H9 (cell line): ENCODE measurements around the gene AGK. TPM values are rescaled to one million over a fixed set of nuclear protein-coding genes. Genes with fewer than 3 reads are reported as not detected.

Experiments
- DNase-seq: peaks from one replicate; pipeline ENCODE4 v3.0.0-alpha.2; 2017
- H2AFZ ChIP-seq: one replicate; pipeline ENCODE4 v1.6.1; 2013; ENCODE audit warnings: mild to moderate bottlenecking, low read length, control low read depth, moderate library complexity
- H2AK5ac ChIP-seq: 2 replicates; pipeline ENCODE4 v1.6.1; 2013; ENCODE audit warnings: low read length, control low read depth, mixed read lengths; ENCODE audit not compliant: insufficient read length
- H2BK120ac ChIP-seq: one replicate; pipeline ENCODE4 v1.6.1; 2013; ENCODE audit warnings: low read depth, mild to moderate bottlenecking, low read length, control low read depth, inconsistent platforms; ENCODE audit not compliant: poor library complexity, severe bottlenecking
- H2BK12ac ChIP-seq: 2 replicates; pipeline ENCODE4 v1.6.1; 2013; ENCODE audit warnings: low read length, control low read depth, mixed read lengths, low read depth; ENCODE audit not compliant: insufficient read length
- H2BK15ac ChIP-seq: 2 replicates; pipeline ENCODE4 v1.6.1; 2013; ENCODE audit warnings: low read depth, low read length, control low read depth
- H2BK20ac ChIP-seq: one replicate; pipeline ENCODE4 v1.6.1; 2013; ENCODE audit warnings: low read depth, mild to moderate bottlenecking, low read length, control low read depth, inconsistent platforms; ENCODE audit not compliant: poor library complexity, severe bottlenecking
- H2BK5ac ChIP-seq: 2 replicates; pipeline ENCODE4 v1.6.1; 2013; ENCODE audit warnings: low read length, control low read depth, mixed read lengths; ENCODE audit not compliant: insufficient read length
- H3K14ac ChIP-seq: 2 replicates; pipeline ENCODE4 v1.6.1; 2013; ENCODE audit warnings: low read length, control low read depth; ENCODE audit not compliant: insufficient read depth
- H3K18ac ChIP-seq: 2 replicates; pipeline ENCODE4 v1.6.1; 2013; ENCODE audit warnings: low read depth, mild to moderate bottlenecking, mixed read lengths, low read length, control low read depth; ENCODE audit not compliant: insufficient read length
- H3K23ac ChIP-seq: 2 replicates; pipeline ENCODE4 v1.6.1; 2013; ENCODE audit warnings: low read length, control low read depth, mixed read lengths, low read depth; ENCODE audit not compliant: insufficient read length
- H3K23me2 ChIP-seq: 2 replicates; pipeline ENCODE4 v1.6.1; 2013; ENCODE audit warnings: low read depth, mild to moderate bottlenecking, mixed read lengths, low read length, control low read depth; ENCODE audit not compliant: insufficient read length, poor library complexity, severe bottlenecking
- H3K27ac ChIP-seq: 2 replicates; pipeline ENCODE4 v1.5.1; 2013; ENCODE audit warnings: low read length, control low read depth, mixed read lengths, low read depth; ENCODE audit not compliant: insufficient read length
- H3K27me3 ChIP-seq: 2 replicates; pipeline ENCODE4 v1.6.1; 2013; ENCODE audit warnings: low read length, control low read depth, inconsistent platforms; ENCODE audit not compliant: insufficient read depth
- H3K4ac ChIP-seq: 2 replicates; pipeline ENCODE4 v1.6.1; 2013; ENCODE audit warnings: low read depth, mild to moderate bottlenecking, control low read depth, inconsistent platforms, low read length, moderate library complexity
- H3K4me1 ChIP-seq: 2 replicates; pipeline ENCODE4 v1.6.1; 2013; ENCODE audit warnings: low read length, control low read depth, inconsistent platforms; ENCODE audit not compliant: insufficient read depth
- H3K4me2 ChIP-seq: 2 replicates; pipeline ENCODE4 v1.6.1; 2013; ENCODE audit warnings: low read length, control low read depth, mixed read lengths; ENCODE audit not compliant: insufficient read length, insufficient read depth
- H3K56ac ChIP-seq: 2 replicates; pipeline ENCODE4 v1.6.1; 2013; ENCODE audit warnings: low read depth, mild to moderate bottlenecking, mixed read lengths, low read length, control low read depth; ENCODE audit not compliant: insufficient read length
- H3K79me1 ChIP-seq: 2 replicates; pipeline ENCODE4 v1.6.1; 2013; ENCODE audit warnings: low read depth, mild to moderate bottlenecking, moderate library complexity, low read length, control low read depth, inconsistent platforms; ENCODE audit not compliant: insufficient read depth, poor library complexity, severe bottlenecking
- H3K79me2 ChIP-seq: 2 replicates; pipeline ENCODE4 v1.6.1; 2013; ENCODE audit warnings: low read length, control low read depth, inconsistent platforms; ENCODE audit not compliant: insufficient read depth
- H3K9ac ChIP-seq: 2 replicates; pipeline ENCODE4 v1.6.1; 2013; ENCODE audit warnings: low read length, control low read depth, mixed read lengths; ENCODE audit not compliant: insufficient read length; ENCODE audit errors: extremely low read depth
- H3K9me3 ChIP-seq: one replicate; pipeline ENCODE4 v1.6.1; 2013; ENCODE audit warnings: low read depth, low read length, inconsistent platforms; ENCODE audit not compliant: control insufficient read depth
- H3T11ph ChIP-seq: one replicate; pipeline ENCODE4 v1.6.1; 2013; ENCODE audit warnings: mild to moderate bottlenecking, low read length, control low read depth, inconsistent platforms
- H4K20me1 ChIP-seq: one replicate; pipeline ENCODE4 v1.6.1; 2013; ENCODE audit not compliant: control insufficient read depth, insufficient read length, insufficient read depth
- H4K5ac ChIP-seq: 2 replicates; pipeline ENCODE4 v1.6.1; 2013; ENCODE audit warnings: low read depth, mild to moderate bottlenecking, mixed read lengths, low read length, control low read depth; ENCODE audit not compliant: insufficient read length
- H4K8ac ChIP-seq: replicated peaks from 2 replicates; pipeline ENCODE4 v1.6.1; 2013; ENCODE audit warnings: low read length, control low read depth, mixed read lengths, low read depth; ENCODE audit not compliant: insufficient read length
- H4K91ac ChIP-seq: 2 replicates; pipeline ENCODE4 v1.6.1; 2013; ENCODE audit warnings: low read depth, mild to moderate bottlenecking, moderate library complexity, mixed read lengths, low read length, control low read depth; ENCODE audit not compliant: insufficient read length
- H3K27ac Mint-ChIP-seq, 3 experiments: 2 replicates in 2 of 3; 3 replicates in 1 of 3; pipeline ENCODE4 v1.8.0; 2020 to 2021; ENCODE audit warnings: mixed read lengths in 3 of 3, mild to moderate bottlenecking in 1 of 3, moderate library complexity in 1 of 3
- H3K27me3 Mint-ChIP-seq: 2 replicates; pipeline ENCODE4 v1.8.0; 2021; ENCODE audit warnings: low read depth, mild to moderate bottlenecking, moderate library complexity, mixed read lengths
- H3K36me3 Mint-ChIP-seq, 3 experiments: 2 replicates in 2 of 3; 3 replicates in 1 of 3; pipeline ENCODE4 v1.8.0; 2020 to 2021; ENCODE audit warnings: low read depth in 3 of 3, mixed read lengths in 3 of 3; ENCODE audit not compliant: insufficient read depth in 1 of 3
- H3K4me1 Mint-ChIP-seq, 2 experiments: 2 replicates each; pipeline ENCODE4 v1.8.0; 2020; ENCODE audit warnings: mixed read lengths in 2 of 2
- H3K4me3 Mint-ChIP-seq, 2 experiments: 2 replicates in 1 of 2; 3 replicates in 1 of 2; pipeline ENCODE4 v1.8.0; 2020 to 2021; ENCODE audit warnings: mild to moderate bottlenecking in 2 of 2, mixed read lengths in 2 of 2, moderate library complexity in 1 of 2
- H3K9me3 Mint-ChIP-seq, 2 experiments: 2 replicates in 1 of 2; 3 replicates in 1 of 2; pipeline ENCODE4 v1.8.0; 2020; ENCODE audit warnings: mild to moderate bottlenecking in 2 of 2, mixed read lengths in 2 of 2, moderate library complexity in 1 of 2
- WGBS: extraction: QIAGEN DNeasy Blood & Tissue Kit; methylation state at CpG from one replicate; pipeline ENCODE4 v1.1.7; 2013; ENCODE audit warnings: missing lambda C conversion rate, low lambda C conversion rate, mixed read lengths; ENCODE audit not compliant: insufficient read length; ENCODE audit errors: extremely low coverage; 5-methylcytosine and 5-hydroxymethylcytosine counted together
- total RNA-seq: library from RNA; stranded (reverse); gene quantifications from 2 replicates; pipeline ENCODE4 v1.2.1, GENCODE V29; 2021
- TF ChIP-seq, protein P1 (sequence below): fragments of 200-600 bp; sonication (generic); conservative IDR thresholded peaks from 3 replicates; pipeline ENCODE4 v1.8.0; 2021; ENCODE audit warnings: antibody characterized with exemption, mild to moderate bottlenecking

Gene AGK
- total RNA-seq, 1 experiment from 2014 or later: 35.1 TPM

DNA sequence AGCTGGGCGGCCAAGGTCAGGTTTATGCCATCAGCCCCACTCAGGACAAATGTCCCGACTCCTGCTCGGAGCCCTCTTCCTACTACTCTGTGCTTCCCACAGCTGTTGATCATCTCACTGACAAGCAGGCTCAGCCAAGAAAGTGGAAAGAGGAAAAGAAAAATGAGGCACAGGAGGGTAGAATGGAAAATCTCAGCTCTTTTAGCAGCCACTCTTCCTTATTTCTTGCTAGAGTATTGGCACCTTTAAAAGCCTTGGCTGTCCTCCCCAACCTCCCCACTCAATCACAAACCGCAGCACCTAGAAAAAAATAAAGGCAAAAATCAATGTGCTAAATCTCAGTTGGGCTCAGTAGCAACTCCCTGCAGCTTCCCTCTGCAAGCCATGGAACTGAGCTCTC, 35.3 kb upstream of the AGK start:
- no peak overlapping the region for H3K9ac ChIP-seq
- no peak overlapping the region for H3K27ac ChIP-seq
- no peak overlapping the region for H3T11ph ChIP-seq
- H3K56ac ChIP-seq: no peak overlapping the region
- H2AK5ac ChIP-seq: no peak overlapping the region
- H4K5ac ChIP-seq: no peak overlapping the region
- WGBS: no CpG with 5 or more reads among the region's 4 CpGs
- H2BK5ac ChIP-seq: no peak overlapping the region
- no peak overlapping the region for H3K4ac ChIP-seq
- H3K4me2 ChIP-seq: no peak overlapping the region
- H2AFZ ChIP-seq: no peak overlapping the region
- H3K14ac ChIP-seq: no peak overlapping the region
- H3K4me1 ChIP-seq: no peaks in the 10 kb centered on the region; the same call in 1 of the 2 replicates
- peaks cover 13 to 16% of the 10 kb centered on the region in 2 experiments for H3K4me1 Mint-ChIP-seq
- H3K36me3 Mint-ChIP-seq: peaks cover 29 to 33% (median 30%) of the 10 kb centered on the region in 3 experiments
- H2BK120ac ChIP-seq: no peak overlapping the region
- no peaks in the 10 kb centered on the region for H4K20me1 ChIP-seq
- H3K27me3 ChIP-seq: no peaks in the 10 kb centered on the region; the same call in 1 of the 2 replicates
- H2BK12ac ChIP-seq: no peak overlapping the region
- H3K9me3 Mint-ChIP-seq: peaks cover 9 to 12% of the 10 kb centered on the region in 2 experiments
- H4K91ac ChIP-seq: no peak overlapping the region
- H3K79me2 ChIP-seq: no peaks in the 10 kb centered on the region
- peaks cover 18% of the 10 kb centered on the region for H3K27me3 Mint-ChIP-seq
- H4K8ac ChIP-seq: no peak overlapping the region
- peaks cover 11% of the 10 kb centered on the region for H3K23me2 ChIP-seq
- H3K79me1 ChIP-seq: no peaks in the 10 kb centered on the region
- TF ChIP-seq, protein P1, sequence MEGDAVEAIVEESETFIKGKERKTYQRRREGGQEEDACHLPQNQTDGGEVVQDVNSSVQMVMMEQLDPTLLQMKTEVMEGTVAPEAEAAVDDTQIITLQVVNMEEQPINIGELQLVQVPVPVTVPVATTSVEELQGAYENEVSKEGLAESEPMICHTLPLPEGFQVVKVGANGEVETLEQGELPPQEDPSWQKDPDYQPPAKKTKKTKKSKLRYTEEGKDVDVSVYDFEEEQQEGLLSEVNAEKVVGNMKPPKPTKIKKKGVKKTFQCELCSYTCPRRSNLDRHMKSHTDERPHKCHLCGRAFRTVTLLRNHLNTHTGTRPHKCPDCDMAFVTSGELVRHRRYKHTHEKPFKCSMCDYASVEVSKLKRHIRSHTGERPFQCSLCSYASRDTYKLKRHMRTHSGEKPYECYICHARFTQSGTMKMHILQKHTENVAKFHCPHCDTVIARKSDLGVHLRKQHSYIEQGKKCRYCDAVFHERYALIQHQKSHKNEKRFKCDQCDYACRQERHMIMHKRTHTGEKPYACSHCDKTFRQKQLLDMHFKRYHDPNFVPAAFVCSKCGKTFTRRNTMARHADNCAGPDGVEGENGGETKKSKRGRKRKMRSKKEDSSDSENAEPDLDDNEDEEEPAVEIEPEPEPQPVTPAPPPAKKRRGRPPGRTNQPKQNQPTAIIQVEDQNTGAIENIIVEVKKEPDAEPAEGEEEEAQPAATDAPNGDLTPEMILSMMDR: no peak
- peaks cover 6% of the 10 kb centered on the region for H3K9me3 ChIP-seq
- no peak overlapping the region for H3K27ac Mint-ChIP-seq
- no peak for DNase-seq
- H3K4me3 Mint-ChIP-seq: no peak overlapping the region
- no peak overlapping the region for H3K23ac ChIP-seq
- H2BK15ac ChIP-seq: no peak overlapping the region
- no peak overlapping the region for H3K18ac ChIP-seq
- no peak overlapping the region for H2BK20ac ChIP-seq
